Measurements from ENCODE around the gene FLNA.

- no peak for TF ChIP-seq CTCF (IDR thresholded peaks at IDR 0.05; ENCODE audit: insufficient read depth, low read depth, low read length)
- TF ChIP-seq EZH2 (IDR thresholded peaks at IDR 0.05; ENCODE audit: insufficient read depth, low read length): no peak
Measured at GRCh38 chrX:154401045-154401799, 26.8 kb upstream of the FLNA start.

All from astrocyte (in vitro differentiated cells and primary cell).